Superior temporal gyrus (tissue), 1 donor: ENCODE results near the gene TOM1L1.

Source experiments
- DNase-seq: peaks from one replicate; pipeline ENCODE4 v3.0.0-alpha.2; 2016; ENCODE audit errors: extremely low spot score

The TOM1L1 gene

GRCh38 chr17:54945671-54946070 lies 45.0 kb downstream of the TOM1L1 start:
- no peak for DNase-seq

GRCh38 chr17:54947396-54947795 lies 46.7 kb downstream of the TOM1L1 start:
- no peak for DNase-seq

GRCh38 chr17:54948380-54948779 lies 47.7 kb downstream of the TOM1L1 start:
- no peak for DNase-seq

GRCh38 chr17:54950116-54950515 lies 49.5 kb downstream of the TOM1L1 start:
- DNase-seq = no peak

- no peak for DNase-seq
Measured at GRCh38 chr17:54951286-54951685, 50.6 kb downstream of the TOM1L1 start.

- DNase-seq = no peak
Measured at GRCh38 chr17:54956791-54957190, 56.1 kb downstream of the TOM1L1 start.

GRCh38 chr17:54967621-54968261 lies 67.1 kb downstream of the TOM1L1 start:
- peak; percentile 31 for DNase-seq

GRCh38 chr17:54968262-54968987 lies 67.8 kb downstream of the TOM1L1 start, which contains the start of the genes COX11 and STXBP4:
Gene COX11 (minus strand): TSS chr17:54968654. CDS start chr17:54968646, 8 bp downstream.
Gene STXBP4 (plus strand): TSS chr17:54968765. CDS start chr17:54986220, 17,455 bp downstream.
- peak; percentile 98 for DNase-seq

GRCh38 chr17:54968988-54969332 lies 68.3 kb downstream of the TOM1L1 start:
- DNase-seq = no peak

- no peak for DNase-seq
Measured at GRCh38 chr17:54969658-54970572, 69.3 kb downstream of the TOM1L1 start.

- DNase-seq = no peak
Measured at GRCh38 chr17:54971147-54971546, 70.5 kb downstream of the TOM1L1 start.

- DNase-seq = no peak
Measured at GRCh38 chr17:54971901-54972300, 71.2 kb downstream of the TOM1L1 start.

- DNase-seq = no peak
Measured at GRCh38 chr17:54972406-54973138, 71.9 kb downstream of the TOM1L1 start.

- DNase-seq = no peak
Measured at GRCh38 chr17:54974759-54975158, 74.1 kb downstream of the TOM1L1 start.

- DNase-seq = no peak
Measured at GRCh38 chr17:54976316-54976715, 75.7 kb downstream of the TOM1L1 start.

GRCh38 chr17:54977744-54978143 lies 77.1 kb downstream of the TOM1L1 start:
- DNase-seq = no peak

- DNase-seq = no peak
Measured at GRCh38 chr17:54979657-54980056, 79.0 kb downstream of the TOM1L1 start.

GRCh38 chr17:54980375-54980774 lies 79.7 kb downstream of the TOM1L1 start:
- no peak for DNase-seq

GRCh38 chr17:54982399-54982798 lies 81.7 kb downstream of the TOM1L1 start:
- no peak for DNase-seq

GRCh38 chr17:54983260-54983659 lies 82.6 kb downstream of the TOM1L1 start:
- no peak for DNase-seq

- no peak for DNase-seq
Measured at GRCh38 chr17:54985476-54985875, 84.8 kb downstream of the TOM1L1 start.

- DNase-seq = no peak
Measured at GRCh38 chr17:54990118-54990517, 89.5 kb downstream of the TOM1L1 start.
